HG03159 (cell line): ENCODE results near the gene KIAA0930.

Experiments used
- ATAC-seq: cut with Tn5 transposase; IDR thresholded peaks from one replicate; pipeline ENCODE4 v1.9.1; 2021; ENCODE audit warnings: mild to moderate bottlenecking, moderate library complexity; ENCODE audit not compliant: unreplicated experiment

KIAA0930 gene

DNA sequence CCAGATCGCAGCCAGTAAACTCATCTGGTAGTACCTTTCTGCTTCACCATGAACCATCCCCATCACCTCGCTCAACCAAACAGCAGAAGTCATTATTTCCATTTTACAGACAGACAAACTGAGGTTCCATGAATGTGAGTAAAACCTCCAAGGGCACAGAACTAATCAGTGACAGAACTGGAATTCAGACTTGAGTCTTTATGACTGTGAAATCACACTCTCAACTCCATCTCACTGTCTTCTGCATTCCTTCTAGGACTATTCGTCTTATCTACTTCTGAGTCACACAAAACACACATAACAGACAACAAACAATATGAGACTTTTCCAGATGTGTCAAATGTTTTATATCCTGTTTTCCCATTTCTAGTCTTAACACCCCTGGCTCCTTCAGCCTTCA is 86.3 kb downstream of the KIAA0930 start:
- no peak for ATAC-seq

GRCh38 chr22:45151503-45151902 is 89.2 kb downstream of the KIAA0930 start:
- ATAC-seq, result no peak

GRCh38 chr22:45150139-45150538 is 90.6 kb downstream of the KIAA0930 start:
- no peak for ATAC-seq

DNA sequence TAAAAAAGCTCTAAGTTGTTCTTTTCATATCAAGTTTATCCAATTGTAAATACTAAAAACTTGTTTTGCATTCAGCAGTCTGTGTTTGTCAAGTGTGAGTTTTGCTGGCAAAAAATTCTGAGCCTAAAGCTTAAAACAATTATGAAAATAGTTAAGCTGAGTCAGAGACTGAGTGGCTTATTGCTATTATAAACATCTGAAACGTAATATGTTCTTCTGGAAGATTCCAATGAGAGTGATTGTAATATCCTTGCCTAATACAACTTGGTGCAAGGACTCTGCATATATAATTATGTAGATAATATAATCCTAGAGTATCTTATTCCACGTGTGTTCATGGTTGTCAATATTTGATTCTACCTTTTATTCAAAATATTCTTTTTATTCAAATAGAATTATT is 91.0 kb downstream of the KIAA0930 start:
- no peak for ATAC-seq

DNA sequence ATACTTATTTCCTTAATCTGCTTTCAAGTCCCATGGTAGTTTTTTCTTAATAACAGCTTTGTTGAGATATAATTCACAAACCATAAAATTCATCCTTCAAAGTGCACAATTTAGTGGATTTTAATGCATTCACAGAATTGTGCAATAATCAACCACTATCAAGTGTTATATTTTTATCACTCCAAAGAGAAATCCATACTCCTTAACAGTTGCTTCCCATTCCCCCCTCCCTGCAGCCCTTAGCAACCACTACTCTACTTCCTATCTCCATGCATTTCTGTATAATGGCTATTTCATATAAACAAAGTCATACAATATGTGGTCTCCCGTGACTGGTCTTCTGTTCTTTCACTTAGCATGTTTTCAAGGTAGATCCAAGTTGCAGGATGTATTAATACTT is 95.8 kb downstream of the KIAA0930 start:
- no peak for ATAC-seq

DNA sequence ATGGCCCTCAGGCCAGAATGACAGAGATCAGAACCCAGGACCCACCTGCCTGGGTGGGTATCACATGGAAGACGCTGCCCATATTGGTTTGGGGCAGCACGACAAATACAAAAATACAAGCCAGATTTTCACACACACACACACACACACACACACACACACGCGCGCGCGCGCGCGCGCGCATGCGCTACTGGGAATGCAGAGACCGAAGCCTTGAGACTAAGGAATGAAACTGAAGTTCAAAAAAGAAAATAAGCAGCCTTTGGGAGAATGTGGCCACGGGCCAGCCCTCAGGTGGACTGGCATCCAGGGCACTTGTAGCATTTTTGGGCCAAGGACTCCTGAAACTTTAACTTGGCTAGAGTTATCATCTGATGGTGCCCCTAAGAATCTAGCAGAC is 98.3 kb downstream of the KIAA0930 start:
- no peak for ATAC-seq
